Astrocyte of the hippocampus (primary cell): Measurements from ENCODE around the gene GOLGA6A.
"Not testable (repeated sequence)": the region's sequence is repeated elsewhere in the genome, so short reads cannot be mapped to it uniquely, and the experiment has no call there.

Experiments
- DNase-seq: peaks from one replicate; pipeline ENCODE4 v3.0.0; 2011; ENCODE audit warnings: low read depth, low spot score

GOLGA6A gene

DNA sequence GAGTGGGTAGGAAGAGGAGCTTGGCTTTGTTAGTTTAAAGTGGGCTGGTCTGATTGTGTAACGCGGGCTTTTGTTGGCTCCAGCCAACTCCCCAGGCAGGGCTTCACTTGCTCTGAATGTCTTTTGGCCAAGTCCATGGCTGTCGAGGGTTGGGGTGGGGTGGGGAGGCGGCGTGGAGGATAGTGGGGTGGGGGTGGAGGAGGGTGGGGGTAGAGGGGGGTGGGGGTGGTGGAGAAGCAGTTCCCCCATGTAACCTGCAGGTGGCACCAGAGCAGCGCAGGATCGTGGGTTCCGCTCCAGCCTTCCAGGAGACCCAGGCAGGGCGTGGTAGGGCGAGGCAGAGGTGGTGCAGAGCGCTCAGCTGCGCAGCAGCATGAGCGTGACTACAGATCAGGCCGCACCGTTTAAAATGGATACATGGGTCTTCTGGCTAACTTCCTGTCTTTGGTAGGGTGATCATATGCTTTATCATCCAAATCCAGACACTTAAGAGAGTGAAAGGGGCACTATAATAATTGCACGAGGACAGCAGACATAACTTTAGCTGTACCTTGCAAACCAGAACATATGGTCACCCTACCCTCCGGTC is 28.3 kb downstream of the GOLGA6A start:
- DNase-seq, result peak; percentile 77

DNA sequence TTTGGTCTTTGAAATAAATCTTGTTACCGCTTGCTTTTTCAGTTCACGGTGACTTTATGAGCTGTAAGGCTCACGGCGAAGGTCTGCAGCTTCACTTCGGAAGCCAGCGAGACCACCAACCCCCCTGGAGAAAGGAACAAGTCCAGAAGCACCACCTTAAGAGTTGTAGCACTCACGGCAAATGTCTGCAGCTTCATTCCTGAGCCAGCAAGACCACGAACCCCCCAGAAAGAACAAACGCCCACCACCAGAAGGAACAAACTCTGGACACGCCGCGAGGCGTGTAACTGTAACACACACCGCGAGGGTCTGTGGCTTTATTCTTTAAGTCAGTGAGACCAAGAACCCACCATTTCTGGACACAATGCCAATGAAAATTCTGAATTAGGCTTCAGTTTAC is 28.8 kb downstream of the GOLGA6A start:
- no peak for DNase-seq

DNA sequence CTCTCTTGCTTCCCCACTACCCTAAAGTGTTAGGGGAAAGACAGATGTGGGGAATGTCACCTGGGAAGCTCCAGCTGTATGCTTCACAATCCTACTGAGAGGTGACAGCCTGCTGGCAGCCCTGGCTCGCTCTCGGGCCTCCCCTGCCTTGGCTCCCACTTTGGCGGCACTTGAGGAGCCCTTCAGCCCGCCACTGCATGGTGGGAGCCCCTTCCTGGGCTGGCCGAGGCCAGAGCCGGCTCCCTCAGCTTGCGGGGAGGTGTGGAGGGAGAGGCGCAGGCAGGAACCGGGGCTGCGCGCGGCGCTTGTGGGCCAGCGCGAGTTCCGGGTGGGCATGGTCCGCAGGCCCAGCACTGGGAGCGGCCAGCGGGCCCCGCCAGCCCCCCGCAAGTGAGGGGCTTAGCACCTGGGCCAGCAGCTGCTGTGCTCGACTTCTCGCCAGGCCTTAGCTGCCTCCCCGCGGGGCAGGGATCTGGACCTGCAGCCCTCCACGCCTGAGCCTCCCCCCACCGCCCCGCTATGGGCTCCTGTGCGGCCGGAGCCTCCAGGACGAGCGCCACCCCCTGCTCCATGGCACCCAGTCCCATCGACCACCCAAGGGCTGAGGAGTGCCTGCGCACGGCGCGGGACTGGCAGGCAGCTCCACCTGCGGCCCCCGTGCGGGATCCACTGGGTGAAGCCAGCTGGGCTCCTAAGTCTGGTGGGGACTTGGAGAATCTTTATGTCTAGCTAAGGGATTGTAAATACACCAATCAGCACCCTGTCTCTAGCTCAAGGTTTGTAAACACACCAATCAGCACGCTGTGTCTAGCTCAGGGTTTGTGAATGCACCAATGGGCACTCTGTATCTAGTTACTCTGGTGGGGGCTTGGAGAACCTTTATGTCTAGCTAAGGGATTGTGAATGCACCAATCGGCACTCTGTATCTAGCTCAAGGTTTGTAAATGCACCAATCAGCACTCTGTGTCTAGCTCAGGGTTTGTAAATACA is 29.8 kb downstream of the GOLGA6A start:
- not testable (repeated sequence) for DNase-seq

DNA sequence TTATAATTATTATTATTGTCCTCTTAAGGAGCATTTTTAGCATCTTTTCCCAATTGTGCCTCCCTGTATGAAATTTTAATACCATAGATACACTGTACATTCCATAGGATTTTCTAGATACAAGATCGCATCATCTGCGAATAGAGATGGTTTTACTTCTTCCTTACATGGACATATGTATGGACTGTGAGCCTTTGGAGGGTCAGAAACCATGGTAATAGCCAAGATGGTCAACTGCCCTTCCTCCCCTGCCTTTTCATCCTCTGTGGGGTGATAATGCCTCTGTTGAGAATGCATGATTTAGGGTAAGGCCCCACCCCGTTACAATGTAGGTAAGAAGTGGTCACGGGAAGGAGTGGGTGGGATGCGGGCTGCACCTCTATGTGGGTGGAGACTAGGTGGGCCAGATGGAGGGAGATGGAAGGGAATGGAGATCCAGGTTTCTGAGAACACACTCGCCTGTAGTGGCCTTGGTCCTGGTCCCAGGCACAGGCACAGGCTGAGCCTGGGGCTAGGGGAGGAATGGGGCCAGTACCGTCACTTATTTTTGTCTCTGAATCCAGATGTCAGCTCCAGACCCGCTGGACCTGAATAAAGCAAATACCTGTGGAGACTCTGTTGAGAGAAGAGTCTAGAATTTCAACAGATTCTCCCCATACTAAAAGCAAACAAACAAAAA is 31.7 kb downstream of the GOLGA6A start:
- no peak for DNase-seq

DNA sequence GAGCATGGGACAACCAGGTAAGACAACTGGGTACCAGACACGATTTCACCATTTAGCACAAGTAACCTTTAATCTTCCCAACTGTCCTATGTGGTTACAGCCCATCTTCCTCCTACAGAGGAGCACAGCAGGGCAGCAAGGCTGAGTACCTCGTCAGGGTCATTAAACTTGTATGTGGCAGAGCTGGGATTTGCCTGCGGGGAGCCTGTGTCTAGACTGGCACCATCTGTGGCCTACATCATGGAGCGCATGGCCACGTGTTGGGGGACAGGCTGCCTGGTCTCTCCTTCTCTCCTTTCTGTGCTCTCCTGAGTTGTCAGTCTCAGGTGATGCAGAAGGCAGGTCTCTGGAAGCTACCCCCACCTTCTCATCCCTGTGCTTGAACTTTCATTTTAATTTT is 32.2 kb downstream of the GOLGA6A start:
- DNase-seq, result no peak

DNA sequence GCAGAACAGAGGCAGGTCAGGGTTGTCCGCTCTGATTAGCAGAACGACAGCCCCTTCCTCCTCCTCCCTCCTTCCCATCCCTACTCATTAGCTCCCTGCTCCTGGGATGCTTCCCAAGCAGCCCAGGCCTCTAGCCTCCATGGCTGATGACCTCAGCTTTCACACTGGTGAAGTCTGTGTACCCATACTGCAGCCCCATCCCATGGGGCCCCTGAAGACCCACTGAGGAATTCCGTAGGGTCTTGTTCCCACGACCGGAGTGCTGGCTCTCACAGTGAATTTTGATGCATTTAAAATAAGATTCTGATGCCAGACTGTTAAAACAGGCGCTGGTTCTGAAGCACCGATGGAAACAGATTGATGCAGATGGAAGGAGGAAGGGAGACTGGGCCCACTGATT is 36.1 kb downstream of the GOLGA6A start:
- DNase-seq, result no peak

DNA sequence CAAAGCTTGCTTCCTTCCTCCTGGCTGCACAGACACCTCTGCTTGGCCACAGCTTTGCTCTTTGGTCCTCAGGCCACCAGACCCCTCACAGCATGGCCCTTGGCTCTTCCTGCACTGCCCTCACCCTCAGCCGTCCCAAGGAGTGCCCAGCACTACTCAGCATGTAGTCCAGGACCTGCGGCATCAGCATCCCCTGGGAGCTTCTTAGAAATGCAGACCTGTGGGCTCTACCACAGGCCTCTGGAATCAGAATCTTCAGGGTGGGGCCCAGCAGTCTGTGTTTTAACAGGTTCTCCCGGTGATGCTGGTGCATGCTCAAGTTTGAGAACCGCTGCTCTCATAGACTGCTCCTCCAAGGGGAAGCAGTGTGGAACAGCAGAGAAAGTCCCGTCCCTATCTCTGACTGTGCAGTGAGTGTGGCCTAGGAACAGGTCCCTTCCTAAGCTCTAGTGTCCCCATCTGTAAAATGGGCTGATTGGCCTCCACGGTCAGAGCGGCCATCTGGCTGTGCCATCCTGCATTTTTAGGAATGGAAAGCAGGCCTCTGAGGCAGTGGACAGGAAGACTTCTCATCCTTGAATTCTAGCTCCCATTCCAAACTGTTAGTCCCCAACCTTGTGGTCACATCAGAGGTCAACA is 36.6 kb downstream of the GOLGA6A start:
- DNase-seq, result no peak

DNA sequence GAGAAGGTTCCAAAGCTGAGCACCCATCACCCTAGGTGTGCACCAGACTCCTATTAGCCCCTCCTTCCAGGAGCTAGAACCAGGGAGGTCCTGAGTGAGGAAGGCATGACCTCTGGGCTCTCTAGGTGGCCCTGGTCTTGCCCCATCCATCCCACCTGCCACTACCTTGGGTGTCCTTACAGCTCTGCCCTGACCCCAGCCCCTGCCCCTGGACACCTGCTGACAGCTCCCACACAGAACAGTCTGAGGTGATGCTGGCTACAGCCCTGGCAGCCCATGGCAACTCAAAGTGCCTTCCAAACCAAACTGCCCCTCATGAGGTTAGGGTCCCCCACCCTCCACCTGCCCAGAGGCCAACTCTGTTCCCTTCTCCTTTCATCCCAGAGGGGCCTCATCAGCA is 37.2 kb downstream of the GOLGA6A start:
- no peak for DNase-seq

DNA sequence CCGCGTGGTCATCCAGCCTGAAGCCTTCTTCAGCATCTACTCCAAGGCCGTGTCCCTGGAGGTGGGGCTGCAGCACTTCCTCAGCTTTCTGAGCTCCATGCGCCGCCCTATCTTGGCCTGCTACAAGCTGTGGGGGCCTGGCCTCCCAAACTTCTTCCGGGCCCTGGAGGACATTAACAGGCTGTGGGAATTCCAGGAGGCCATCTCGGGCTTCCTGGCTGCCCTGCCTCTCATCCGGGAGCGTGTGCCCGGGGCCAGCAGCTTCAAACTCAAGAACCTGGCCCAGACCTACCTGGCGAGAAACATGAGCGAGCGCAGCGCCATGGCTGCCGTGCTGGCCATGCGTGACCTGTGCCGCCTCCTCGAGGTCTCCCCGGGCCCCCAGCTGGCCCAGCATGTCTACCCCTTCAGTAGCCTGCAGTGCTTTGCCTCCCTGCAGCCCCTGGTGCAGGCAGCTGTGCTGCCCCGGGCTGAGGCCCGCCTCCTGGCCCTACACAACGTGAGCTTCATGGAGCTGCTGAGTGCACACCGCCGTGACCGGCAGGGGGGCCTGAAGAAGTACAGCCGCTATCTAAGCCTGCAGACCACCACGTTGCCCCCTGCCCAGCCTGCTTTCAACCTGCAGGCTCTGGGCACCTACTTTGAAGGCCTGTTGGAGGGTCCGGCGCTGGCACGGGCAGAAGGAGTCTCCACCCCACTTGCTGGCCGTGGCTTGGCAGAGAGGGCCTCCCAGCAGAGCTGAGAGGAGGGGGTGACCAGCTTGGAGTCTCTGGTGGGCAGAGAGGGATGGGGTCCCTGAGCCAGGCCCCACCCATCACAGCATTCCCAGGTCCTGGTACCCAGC is 37.9 kb downstream of the GOLGA6A start:
- no peak for DNase-seq

DNA sequence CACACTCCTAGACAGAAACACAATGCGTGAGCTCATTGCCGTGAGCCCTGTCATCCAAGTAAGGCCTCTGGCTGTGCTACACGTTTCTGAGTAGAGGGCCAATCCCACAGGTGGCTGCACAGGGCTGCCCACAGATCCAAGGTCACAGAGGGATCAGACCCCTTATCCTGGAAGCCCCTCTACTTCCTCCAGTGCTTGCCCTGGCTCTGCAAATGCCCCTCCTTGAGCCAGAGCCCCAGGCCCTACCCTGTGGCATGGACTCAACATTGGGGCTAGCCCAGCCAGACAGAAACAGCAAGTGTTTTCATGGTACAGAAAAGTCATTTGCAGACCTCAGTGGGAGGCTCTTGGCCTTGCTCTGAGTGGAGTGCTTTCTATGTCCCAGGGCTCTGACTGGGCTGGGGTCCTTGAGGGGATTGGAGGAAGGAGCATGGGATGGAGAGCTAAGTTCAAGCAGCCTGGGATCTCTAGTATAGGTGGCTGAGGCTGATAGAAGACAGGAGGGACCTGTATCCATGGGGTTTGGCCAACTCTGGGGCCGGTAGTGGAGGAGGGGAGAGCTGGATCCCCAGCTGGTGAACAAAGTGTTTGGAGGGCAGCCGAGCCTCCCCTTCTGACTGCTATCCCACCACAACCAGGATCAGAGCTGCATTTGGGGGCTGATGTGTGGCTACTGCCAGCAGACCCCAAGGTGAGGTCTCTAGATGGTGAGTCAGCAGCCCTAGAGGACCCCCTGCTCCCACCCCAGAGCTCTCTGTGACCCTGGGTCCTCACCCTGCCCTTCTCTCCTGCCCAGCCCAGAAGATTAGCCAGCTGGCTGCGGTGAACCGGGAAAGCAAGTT is 38.7 kb downstream of the GOLGA6A start:
- DNase-seq, result no peak

DNA sequence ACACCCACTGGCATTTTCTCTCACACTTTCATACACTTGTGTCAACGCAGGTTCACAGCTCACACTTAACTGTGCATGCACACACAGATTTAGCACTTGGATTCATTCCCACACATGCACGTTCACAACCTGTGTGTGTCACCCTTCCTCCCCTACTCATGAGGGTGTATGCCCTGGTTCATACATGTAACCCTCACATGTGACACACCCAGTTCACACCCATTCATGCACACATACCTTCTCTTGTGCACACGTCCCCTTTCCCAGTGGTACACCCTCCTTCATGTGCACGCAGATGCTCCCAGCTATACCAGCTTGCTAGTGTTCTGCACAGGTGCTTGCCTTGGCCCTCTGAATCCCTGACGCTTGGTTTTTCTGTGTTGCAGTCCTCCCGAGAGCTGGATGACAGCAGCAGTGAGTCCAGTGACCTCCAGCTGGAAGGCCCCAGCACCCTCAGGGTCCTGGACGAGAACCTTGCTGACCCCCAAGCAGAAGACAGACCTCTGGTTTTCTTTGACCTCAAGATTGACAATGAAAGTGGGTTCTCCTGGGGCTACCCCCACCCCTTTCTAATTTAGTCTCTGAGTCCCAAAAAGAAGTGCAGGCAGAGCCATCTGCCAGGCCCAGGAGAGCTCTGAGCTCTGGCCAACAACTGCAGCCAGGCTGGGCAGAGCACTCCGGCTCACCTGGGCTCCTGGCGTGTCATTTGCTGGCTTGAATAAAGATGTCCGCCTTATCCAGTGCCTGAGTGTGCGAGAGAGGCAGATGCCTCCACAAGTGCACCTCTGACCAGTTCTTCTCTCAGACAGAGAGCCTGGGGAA is 39.5 kb downstream of the GOLGA6A start:
- DNase-seq, result no peak

DNA sequence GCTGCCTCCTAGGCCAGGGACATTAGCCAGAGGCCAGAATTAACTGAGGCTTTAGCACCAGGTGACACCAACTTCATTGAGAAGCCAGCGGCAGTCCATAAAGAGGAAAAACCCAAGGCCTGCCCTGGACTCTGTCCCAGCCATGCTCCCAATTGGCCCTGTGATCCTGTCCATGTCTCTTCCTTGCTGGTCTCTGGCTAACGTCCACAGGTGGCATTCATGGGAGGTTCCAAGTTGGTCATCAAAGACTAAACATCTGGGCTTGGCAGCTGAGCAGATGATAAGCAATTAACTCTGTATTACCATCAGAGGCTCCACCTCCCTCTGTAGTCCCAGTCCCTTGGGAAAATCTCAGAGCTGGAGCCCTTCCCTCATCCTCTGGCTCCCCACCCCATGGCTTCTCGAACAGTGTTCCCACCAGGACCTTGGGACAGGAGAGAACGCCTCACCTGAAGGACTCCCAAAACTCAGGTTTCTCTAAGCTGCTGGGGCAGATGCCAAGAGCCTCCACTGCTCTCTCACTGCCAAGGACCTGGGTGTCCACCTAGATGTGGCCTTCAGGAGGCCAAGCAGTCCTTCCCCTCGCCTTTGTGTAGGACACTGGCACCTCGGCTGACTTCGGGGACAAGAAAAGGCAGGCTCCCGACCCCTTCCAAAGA is 40.4 kb downstream of the GOLGA6A start:
- no peak for DNase-seq

DNA sequence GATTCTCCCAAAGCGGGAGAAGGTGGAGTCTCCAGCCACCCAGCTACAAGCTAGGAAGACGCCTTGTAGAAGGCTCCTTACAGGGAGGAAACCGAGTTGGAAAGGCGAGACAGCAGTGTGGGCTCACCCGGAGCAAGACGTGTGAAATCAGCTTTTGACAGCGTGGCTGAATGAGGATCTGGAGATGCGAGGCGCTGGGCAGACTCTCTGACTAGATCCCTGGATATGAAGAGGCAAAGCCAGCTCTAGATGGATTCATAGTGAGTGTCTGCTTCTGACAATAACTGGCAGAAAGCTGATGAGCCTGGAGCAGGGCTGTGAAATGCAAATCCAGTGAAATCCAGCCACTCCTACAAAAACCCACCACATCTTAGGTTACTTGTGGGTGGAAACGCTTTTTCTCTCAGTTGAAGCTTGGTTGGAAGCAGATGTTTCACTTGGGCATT is 41.0 kb downstream of the GOLGA6A start:
- DNase-seq, result no peak

DNA sequence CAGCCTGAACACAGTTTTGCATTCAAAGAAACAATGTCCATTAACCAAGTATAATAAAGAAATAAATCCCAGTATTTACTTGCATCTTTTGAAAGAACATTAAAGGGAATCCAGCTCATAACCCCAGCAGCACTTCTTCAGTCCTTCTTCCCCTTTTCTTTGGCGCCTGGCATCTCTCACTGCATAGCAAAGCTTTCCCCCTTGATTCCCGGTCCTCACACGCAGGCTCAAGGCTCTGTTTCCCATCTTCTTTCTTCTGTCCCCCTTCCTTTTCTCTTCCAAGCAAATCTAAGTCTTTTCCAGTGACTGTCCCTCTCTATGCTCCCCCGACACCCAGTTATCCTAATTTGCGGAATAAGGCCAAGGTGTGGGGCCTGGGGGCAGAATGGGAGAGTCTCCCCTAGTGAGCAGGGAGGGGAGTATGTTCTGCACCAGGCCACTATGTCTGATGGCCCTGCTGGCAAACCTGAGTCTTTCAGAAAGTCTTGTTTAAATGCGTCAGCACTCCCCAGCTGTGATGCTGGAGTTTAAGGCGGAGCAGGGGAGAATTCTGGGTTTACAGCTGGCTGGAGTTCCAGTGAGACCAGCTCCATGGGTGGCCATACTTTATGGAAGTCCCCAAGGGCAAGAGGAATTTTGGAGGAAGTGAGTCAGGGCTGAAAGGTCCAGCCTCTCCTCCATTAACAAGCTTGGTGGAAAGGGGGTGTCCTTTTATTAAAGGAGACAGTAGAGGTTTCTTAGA is 42.1 kb downstream of the GOLGA6A start:
- peak; percentile 78 for DNase-seq

DNA sequence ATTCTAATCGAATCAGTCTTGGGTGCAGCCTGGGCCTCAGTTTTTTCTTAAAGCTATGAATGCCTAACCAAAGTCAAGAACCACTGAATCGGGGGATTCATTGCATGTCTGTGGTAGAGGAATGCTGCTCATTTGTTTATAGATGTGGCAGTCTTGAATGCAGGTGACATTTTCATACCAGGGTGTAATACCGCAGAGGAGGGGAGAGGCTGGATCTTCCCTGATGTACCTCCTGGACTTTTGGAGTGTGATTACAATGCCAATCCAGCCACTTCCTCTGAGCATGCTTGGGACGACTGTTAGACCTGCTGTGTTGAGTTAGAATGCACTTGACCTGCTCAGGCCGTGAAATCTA is 42.7 kb downstream of the GOLGA6A start:
- DNase-seq, result no peak

DNA sequence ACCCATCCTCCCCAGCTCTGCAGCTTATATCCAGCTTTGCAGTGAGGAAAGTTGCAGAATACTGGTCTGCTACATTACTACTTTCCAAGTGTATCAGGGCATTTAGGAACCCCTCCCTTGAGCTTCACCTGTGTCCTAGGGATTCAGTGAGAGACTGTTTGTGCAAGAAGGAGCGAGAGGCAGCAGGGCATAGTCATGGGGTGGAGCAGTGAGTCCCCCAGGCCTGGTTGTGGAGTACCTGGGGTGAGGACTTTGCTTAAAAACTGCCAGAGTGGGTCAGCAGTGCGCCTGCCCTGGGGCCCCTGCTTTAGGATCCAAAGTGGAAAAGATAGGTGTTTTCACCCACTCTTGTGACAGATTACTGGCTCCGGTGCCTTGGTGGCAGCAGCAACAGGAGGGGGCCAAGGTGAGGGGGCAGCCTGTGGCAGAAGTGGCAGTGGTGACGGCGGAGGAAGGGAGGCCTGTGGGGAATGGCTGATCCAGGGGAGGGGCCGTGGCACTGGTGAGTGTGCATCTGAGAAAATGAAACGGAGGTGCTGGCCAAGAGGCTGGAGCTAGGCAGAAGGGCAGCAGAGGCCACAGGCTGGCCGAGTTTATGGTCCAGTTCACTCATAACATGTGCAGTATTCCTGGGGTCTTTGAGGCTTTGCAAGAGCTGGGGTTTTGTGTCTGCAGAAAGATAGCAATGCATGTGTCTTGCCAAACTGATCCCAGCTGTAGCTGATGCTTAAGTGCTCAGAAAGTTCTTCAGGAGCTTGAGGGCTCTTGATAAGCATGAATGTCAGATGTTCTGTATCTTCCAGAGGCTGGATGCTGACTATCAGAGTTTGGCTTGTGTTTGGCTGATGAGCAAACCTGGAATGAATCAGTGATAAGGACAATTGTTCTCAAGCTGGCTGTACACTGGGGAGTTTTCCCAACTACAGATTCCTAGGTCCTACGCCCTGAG is 43.4 kb downstream of the GOLGA6A start:
- no peak for DNase-seq
